ENCODE results near the gene FBRS. TPM values are rescaled to one million over a fixed set of nuclear protein-coding genes. Genes with fewer than 3 reads are reported as not detected.

FBRS gene
- total and polyA plus RNA-seq, 2 experiments from 2014 or later: 7.6 to 14.2 TPM

DNA sequence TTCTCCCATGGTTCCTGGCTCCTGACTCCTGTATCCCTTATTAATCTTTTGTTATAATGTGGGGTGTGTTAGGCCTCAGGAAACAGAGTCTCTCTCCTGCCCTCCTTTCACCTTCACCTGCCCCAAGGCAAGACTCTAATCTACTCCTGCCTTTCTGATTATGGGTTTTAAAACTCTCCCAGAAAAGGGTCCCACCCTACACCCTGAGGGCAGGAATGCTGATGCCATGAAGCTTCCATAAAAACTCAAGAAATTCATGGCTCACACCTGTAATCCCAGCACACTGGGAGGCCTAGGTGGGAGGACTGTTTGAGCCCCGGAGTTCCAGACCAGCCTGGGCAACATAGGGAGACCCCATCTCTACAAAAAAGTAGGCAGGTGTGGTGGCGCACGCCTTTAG is 22.1 kb downstream of the FBRS start:
- H3K4me3 ChIP-seq: no peak overlapping the region
- no peak overlapping the region for H3K9ac ChIP-seq
- no peak overlapping the region for H2AFZ ChIP-seq
- no peaks in the 10 kb centered on the region for H3F3A ChIP-seq (ENCODE audit: insufficient read depth)
- in situ Hi-C loops (cut with MboI): no loop called here
- H3K27me3 ChIP-seq (replicated peaks; ENCODE audit: insufficient read depth): no peaks in the 10 kb centered on the region
- H3K79me2 ChIP-seq (ENCODE audit: insufficient read depth): no peaks in the 10 kb centered on the region
- no peaks in the 10 kb centered on the region for H3K9me2 ChIP-seq (ENCODE audit: insufficient read depth)
- no peak for DNase-seq
- no peak overlapping the region for H3K27ac ChIP-seq
- no peaks in the 10 kb centered on the region for H3K36me3 ChIP-seq (ENCODE audit: low read depth)
- WGBS, 2 experiments (ENCODE audit: low coverage in 1 of 2, low lambda C conversion rate in 2 of 2, missing lambda C conversion rate in 2 of 2): 65 to 78% methylated on average over 2 to 3 of the region's 3 CpGs
- H3K9me3 ChIP-seq (ENCODE audit: low read depth): no peaks in the 10 kb centered on the region
- TF ChIP-seq EZH2phosphoT487 (IDR thresholded peaks at IDR 0.05; ENCODE audit: insufficient read depth, low read depth) (no peak), EZH2 (IDR thresholded peaks at IDR 0.05; ENCODE audit: insufficient read depth, poor library complexity, severe bottlenecking) (no peak)
- no peak overlapping the region for H3K4me2 ChIP-seq (ENCODE audit: unreplicated experiment)
- H3K4me1 ChIP-seq (ENCODE audit: insufficient read depth): no peaks in the 10 kb centered on the region
- no peaks in the 10 kb centered on the region for H4K20me1 ChIP-seq (ENCODE audit: insufficient read depth)

DNA sequence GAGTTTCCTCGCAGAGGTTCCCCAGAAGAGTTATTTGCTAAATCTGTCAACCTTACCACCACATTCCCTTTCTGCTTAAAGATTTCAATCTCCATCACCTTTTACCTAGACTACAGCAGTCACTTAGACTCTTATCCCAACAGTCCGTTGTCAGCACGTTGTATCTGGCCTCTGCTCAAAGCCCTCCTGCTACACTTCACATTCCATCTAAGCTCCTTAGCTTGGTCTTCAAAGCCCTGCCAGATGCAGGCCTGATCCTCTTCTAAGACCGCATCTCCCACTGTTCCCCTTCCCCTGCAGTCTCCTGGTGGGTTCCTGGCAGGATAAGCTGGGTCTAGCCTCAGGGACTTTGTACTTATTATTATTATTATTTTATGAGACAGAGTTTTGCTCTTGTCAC is 30.5 kb downstream of the FBRS start:
- no peak for DNase-seq
- H3K36me3 ChIP-seq (ENCODE audit: low read depth): no peaks in the 10 kb centered on the region
- 59 to 65% methylated on average over 4 of the region's 4 CpGs for WGBS, 2 experiments (ENCODE audit: low coverage in 1 of 2, low lambda C conversion rate in 2 of 2, missing lambda C conversion rate in 2 of 2)

DNA sequence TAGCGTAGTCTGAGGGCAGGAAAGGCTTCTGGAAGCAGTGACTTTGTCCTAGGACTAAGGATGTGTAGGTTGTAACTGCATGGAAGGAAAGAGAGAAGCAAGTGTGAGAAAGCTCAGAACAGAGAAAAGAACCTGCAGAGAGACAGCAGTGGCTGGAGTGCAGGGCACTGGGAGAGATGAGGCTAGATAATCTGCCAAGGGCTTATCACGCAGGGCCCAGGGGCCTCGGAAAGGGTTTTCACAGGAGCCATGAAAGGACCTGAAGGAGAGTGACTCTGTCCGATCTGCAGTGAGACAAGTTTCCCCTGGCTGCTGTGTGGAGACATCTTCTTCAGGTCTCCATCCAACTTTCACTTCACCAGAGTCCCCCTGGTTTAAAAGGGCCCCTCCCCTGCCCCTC is 33.7 kb downstream of the FBRS start:
- H3K79me2 ChIP-seq (ENCODE audit: insufficient read depth): no peaks in the 10 kb centered on the region
- no peak overlapping the region for H3K27ac ChIP-seq
- no peaks in the 10 kb centered on the region for H3K36me3 ChIP-seq (ENCODE audit: low read depth)
- no peaks in the 10 kb centered on the region for H4K20me1 ChIP-seq (ENCODE audit: insufficient read depth)
- no peak overlapping the region for H3K9ac ChIP-seq
- no peak overlapping the region for H3K4me3 ChIP-seq
- no peaks in the 10 kb centered on the region for H3K4me1 ChIP-seq (ENCODE audit: insufficient read depth)
- H3K9me2 ChIP-seq (ENCODE audit: insufficient read depth): no peaks in the 10 kb centered on the region
- H3K4me2 ChIP-seq (ENCODE audit: unreplicated experiment): no peak overlapping the region
- no peak for TF ChIP-seq EZH2phosphoT487 (IDR thresholded peaks at IDR 0.05; ENCODE audit: insufficient read depth, low read depth)
- 41 to 42% methylated on average over 4 of the region's 4 CpGs for WGBS, 2 experiments (ENCODE audit: low coverage in 1 of 2, low lambda C conversion rate in 2 of 2, missing lambda C conversion rate in 2 of 2)
- no peak overlapping the region for H2AFZ ChIP-seq
- no peaks in the 10 kb centered on the region for H3K27me3 ChIP-seq (replicated peaks; ENCODE audit: insufficient read depth)
- in situ Hi-C loops (cut with MboI): no loop called here
- no peaks in the 10 kb centered on the region for H3K9me3 ChIP-seq (ENCODE audit: low read depth)
- no peak for DNase-seq
- H3F3A ChIP-seq (ENCODE audit: insufficient read depth): no peaks in the 10 kb centered on the region

More for the DNA sequence above, 30.5 kb downstream of the FBRS start:
- H3K27me3 ChIP-seq (replicated peaks; ENCODE audit: insufficient read depth): no peaks in the 10 kb centered on the region
- in situ Hi-C loops (cut with MboI): no loop called here
- no peaks in the 10 kb centered on the region for H3K79me2 ChIP-seq (ENCODE audit: insufficient read depth)
- H3K9me3 ChIP-seq (ENCODE audit: low read depth): no peaks in the 10 kb centered on the region
- H4K20me1 ChIP-seq (ENCODE audit: insufficient read depth): no peaks in the 10 kb centered on the region
- H3K9ac ChIP-seq: no peak overlapping the region
- no peak overlapping the region for H2AFZ ChIP-seq
- TF ChIP-seq EZH2phosphoT487 (IDR thresholded peaks at IDR 0.05; ENCODE audit: insufficient read depth, low read depth) (no peak), EZH2 (IDR thresholded peaks at IDR 0.05; ENCODE audit: insufficient read depth, poor library complexity, severe bottlenecking) (no peak)
- no peak overlapping the region for H3K4me2 ChIP-seq (ENCODE audit: unreplicated experiment)
- no peak overlapping the region for H3K4me3 ChIP-seq
- H3K27ac ChIP-seq: no peak overlapping the region
- no peaks in the 10 kb centered on the region for H3K9me2 ChIP-seq (ENCODE audit: insufficient read depth)
- no peaks in the 10 kb centered on the region for H3K4me1 ChIP-seq (ENCODE audit: insufficient read depth)
- no peaks in the 10 kb centered on the region for H3F3A ChIP-seq (ENCODE audit: insufficient read depth)

DNA sequence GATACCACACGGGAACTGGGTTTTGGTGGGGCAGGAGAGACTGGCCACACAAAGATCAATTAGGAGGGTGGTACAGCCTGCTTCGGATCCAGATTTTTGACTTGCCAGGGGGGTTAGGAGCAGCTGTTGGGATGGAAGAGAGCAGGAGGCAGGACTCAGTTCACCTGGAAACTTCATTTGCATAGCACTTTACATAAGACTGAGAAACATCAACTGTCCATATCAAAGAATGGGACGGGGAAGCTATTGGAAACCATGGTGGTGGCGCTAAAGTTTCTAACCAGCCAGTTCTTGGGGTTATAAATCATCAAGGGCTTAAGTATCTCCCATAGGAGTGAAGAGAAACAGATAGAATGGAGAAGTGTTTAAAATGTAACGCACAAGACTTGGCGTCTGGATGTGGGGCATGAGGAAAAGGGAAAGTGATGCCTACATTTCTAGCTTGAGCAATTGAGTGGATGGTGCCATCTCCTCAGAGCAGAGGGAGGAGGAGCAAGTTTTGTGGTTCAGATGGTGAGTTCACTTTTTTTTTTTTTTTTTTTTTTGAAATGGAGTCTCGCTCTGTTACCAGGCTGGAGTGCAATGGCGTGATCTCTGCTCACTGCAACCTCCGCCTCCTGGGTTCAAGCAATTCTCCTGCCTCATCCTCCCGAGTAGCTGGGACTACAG is 34.3 kb downstream of the FBRS start:
- Histone ChIP-seq H3K36me3 (ENCODE audit: low read depth) (no peaks in the 10 kb centered on the region), H3K4me1 (ENCODE audit: insufficient read depth) (peaks cover 2% of the 10 kb centered on the region; the same call in 1 of the 2 replicates), H3K79me2 (ENCODE audit: insufficient read depth) (no peaks in the 10 kb centered on the region), H3K9me2 (ENCODE audit: insufficient read depth) (no peaks in the 10 kb centered on the region), H3K9me3 (ENCODE audit: low read depth) (no peaks in the 10 kb centered on the region), H3K4me2 (ENCODE audit: unreplicated experiment) (no peak overlapping the region), H3K27ac (no peak overlapping the region), H3F3A (ENCODE audit: insufficient read depth) (no peaks in the 10 kb centered on the region), H3K27me3 (replicated peaks; ENCODE audit: insufficient read depth) (no peaks in the 10 kb centered on the region), H4K20me1 (ENCODE audit: insufficient read depth) (no peaks in the 10 kb centered on the region), H3K9ac (no peak overlapping the region), H2AFZ (no peak overlapping the region), H3K4me3 (no peak overlapping the region)
- no peak for DNase-seq
- WGBS, 2 experiments (ENCODE audit: low coverage in 1 of 2, low lambda C conversion rate in 2 of 2, missing lambda C conversion rate in 2 of 2): 53 to 58% methylated on average over 9 to 10 of the region's 10 CpGs
- TF ChIP-seq EZH2 (IDR thresholded peaks at IDR 0.05; ENCODE audit: insufficient read depth, poor library complexity, severe bottlenecking): no peak
- no peak for TF ChIP-seq EZH2phosphoT487 (IDR thresholded peaks at IDR 0.05; ENCODE audit: insufficient read depth, low read depth)
- in situ Hi-C loops (cut with MboI): no loop called here
